K562 treated with DMSO at 1 percent for 4 hours (cell line): ENCODE measurements around the gene MXD4. TPM values are rescaled to one million over a fixed set of nuclear protein-coding genes. Genes with fewer than 3 reads are reported as not detected.

Experiments used
- total RNA-seq: library from RNA; unstranded; fragments of 300-600 nt; gene quantifications from 2 replicates; pipeline ENCODE4 v1.2.3, GENCODE V29; 2022; ENCODE audit not compliant: insufficient read depth

Gene MXD4, protein sequence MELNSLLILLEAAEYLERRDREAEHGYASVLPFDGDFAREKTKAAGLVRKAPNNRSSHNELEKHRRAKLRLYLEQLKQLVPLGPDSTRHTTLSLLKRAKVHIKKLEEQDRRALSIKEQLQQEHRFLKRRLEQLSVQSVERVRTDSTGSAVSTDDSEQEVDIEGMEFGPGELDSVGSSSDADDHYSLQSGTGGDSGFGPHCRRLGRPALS
- 35.8 and 54.4 TPM in 2 replicates for total RNA-seq

DNA sequence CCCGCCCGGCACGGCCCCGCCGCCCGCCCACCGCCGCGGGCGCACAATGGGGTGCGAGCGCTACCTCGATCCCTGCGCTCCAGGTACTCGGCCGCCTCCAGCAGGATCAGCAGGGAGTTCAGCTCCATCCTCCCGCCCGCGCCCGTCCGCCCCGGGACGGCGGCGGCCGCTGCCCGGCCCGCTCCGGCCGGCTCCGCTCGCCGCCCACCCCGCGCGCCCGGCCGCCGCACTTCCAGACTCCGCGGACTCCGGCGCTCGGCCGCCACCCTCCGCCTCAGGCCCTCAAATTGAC is at the start of gene MXD4:
MXD4 (minus strand) TSS at position 257 of the 292 bp plus-strand sequence; CDS start at position 128, 129 bp downstream.

DNA sequence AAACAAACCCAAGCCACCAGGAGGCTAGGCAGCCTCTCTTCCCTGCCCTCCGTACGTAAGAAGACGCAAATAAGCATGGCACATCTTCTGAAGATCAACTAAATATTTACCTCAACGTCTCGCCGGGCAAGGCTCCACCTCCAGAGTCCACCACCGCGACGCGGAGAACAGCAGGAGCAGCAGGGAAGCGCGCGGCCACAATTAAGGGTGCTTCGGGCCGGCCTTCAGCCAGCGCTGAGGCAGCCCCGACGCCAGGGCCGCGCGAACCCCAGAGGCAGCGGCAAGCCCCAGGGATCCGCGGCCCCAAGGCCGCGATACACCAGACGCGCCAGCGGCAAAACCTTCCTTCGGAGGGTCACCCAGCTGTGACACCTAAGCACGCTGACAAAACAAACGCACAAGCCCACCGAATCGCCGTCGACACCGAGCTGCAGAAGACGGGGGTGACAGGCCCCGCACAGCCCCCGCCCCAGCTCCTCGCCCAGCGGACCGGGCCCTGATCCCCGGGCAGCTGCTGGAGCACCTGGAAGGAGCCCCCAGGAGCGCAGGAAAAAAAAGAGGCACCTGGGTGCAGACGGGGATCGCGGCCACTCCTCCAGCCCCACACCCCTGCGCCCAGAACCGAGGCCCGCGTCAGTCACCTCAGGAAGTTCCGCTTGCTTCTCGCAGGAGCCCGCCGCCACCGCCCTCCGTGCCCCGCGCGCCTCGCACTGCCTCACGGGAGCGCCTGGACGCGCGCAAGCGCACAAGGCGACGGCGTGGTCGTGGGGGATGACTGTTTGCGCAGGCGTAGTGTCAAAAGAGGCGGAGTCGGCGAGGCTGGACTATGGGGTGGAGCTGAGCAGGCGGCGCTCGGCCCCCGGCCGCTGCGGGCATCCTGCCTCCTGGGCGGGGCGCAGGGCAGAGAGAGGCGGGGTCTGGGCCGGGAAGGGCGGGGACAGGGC is 20.2 kb downstream of the MXD4 start, which contains the start of the genes HAUS3 and POLN:
HAUS3 (minus strand) TSS at position 712 of the 944 bp plus-strand sequence. CDS start 1,175 bp downstream, outside the sequence.
POLN (minus strand) TSS at position 712 of the 944 bp plus-strand sequence. CDS start 12,890 bp downstream, outside the sequence.

Other genes starting within 250 kb of the MXD4 start
- gene NAT8L, start 202.8 kb downstream of the MXD4 start, total RNA-seq = 4.0 and 4.3 TPM in 2 replicates
- 15.8 and 18.2 TPM in 2 replicates for gene HAUS3, start 20.0 kb downstream of the MXD4 start, total RNA-seq
- gene POLN, start 20.0 kb downstream of the MXD4 start, total RNA-seq = 1.8 and 2.9 TPM in 2 replicates
- 10.5 and 17.3 TPM in 2 replicates for gene ZFYVE28, start 156.5 kb upstream of the MXD4 start, total RNA-seq
- not detected in 2 replicates for gene CFAP99, start 156.8 kb upstream of the MXD4 start, total RNA-seq
- 34.5 and 36.6 TPM in 2 replicates for gene RNF4, start 207.0 kb upstream of the MXD4 start, total RNA-seq